CD4-positive, CD25-positive, alpha-beta regulatory T cell (primary cell): ENCODE measurements around the gene ESRRB. TPM values are rescaled to one million over a fixed set of nuclear protein-coding genes. Genes with fewer than 3 reads are reported as not detected.

Experiments used
- ATAC-seq, 2 donors: fragments of 150-1000 bp; cut with Tn5 transposase; one replicate each; pipeline ENCODE4 v1.10.0; 2021; ENCODE audit warnings: low read depth in 2 of 2, moderate number of reproducible peaks in 2 of 2, moderate library complexity in 1 of 2
- DNase-seq, 3 donors: peaks; one replicate each; pipeline versions ENCODE4 v3.0.0 to v3.0.0-alpha.2; 2012 to 2022; ENCODE audit warnings: mixed read lengths in 1 of 3
- H3K27ac ChIP-seq: one replicate; pipeline ENCODE4 v1.7.0; 2013; ENCODE audit warnings: mild to moderate bottlenecking, low read length; ENCODE audit not compliant: insufficient read depth, poor library complexity, severe bottlenecking
- H3K27me3 ChIP-seq: one replicate; pipeline ENCODE4 v1.7.0; 2013; ENCODE audit warnings: low read length; ENCODE audit not compliant: control insufficient read depth, insufficient read depth
- H3K36me3 ChIP-seq: one replicate; pipeline ENCODE4 v1.7.0; 2013; ENCODE audit warnings: mild to moderate bottlenecking, low read length, moderate library complexity; ENCODE audit not compliant: control insufficient read depth, insufficient read depth
- H3K4me1 ChIP-seq: 2 replicates; pipeline ENCODE4 v1.7.0; 2013; ENCODE audit warnings: mild to moderate bottlenecking, low read length; ENCODE audit not compliant: insufficient read depth, control insufficient read depth, poor library complexity, severe bottlenecking
- H3K4me3 ChIP-seq: one replicate; pipeline ENCODE4 v1.7.0; 2013; ENCODE audit warnings: low read depth, mild to moderate bottlenecking, low read length, moderate library complexity
- H3K9me3 ChIP-seq, 2 experiments: 1 replicate in 1 of 2; 2 replicates in 1 of 2; pipeline ENCODE4 v1.7.0; 2013; ENCODE audit warnings: low read length in 2 of 2, mild to moderate bottlenecking in 1 of 2, moderate library complexity in 1 of 2; ENCODE audit not compliant: control insufficient read depth in 2 of 2
- H3K27ac Mint-ChIP-seq, 3 donors: one replicate each; pipeline ENCODE4 v1.8.0; 2020 to 2022; ENCODE audit warnings: mild to moderate bottlenecking in 3 of 3, mixed read lengths in 3 of 3, moderate library complexity in 2 of 3
- H3K27me3 Mint-ChIP-seq: one replicate; pipeline ENCODE4 v1.8.0; 2022; ENCODE audit warnings: mild to moderate bottlenecking, mixed read lengths
- H3K36me3 Mint-ChIP-seq: one replicate; pipeline ENCODE4 v1.8.0; 2020; ENCODE audit warnings: mixed read lengths
- H3K4me1 Mint-ChIP-seq, 4 donors: one replicate each; pipeline ENCODE4 v1.8.0; 2020 to 2022; ENCODE audit warnings: mixed read lengths in 4 of 4, mild to moderate bottlenecking in 1 of 4
- H3K4me3 Mint-ChIP-seq, 4 donors: one replicate each; pipeline ENCODE4 v1.8.0; 2020 to 2022; ENCODE audit warnings: mild to moderate bottlenecking in 4 of 4, mixed read lengths in 4 of 4, moderate library complexity in 3 of 4
- H3K9me3 Mint-ChIP-seq, 7 donors: one replicate each; pipeline ENCODE4 v1.8.0; 2020 to 2022; ENCODE audit warnings: mixed read lengths in 7 of 7, mild to moderate bottlenecking in 3 of 7, moderate library complexity in 2 of 7
- polyA plus RNA-seq, 4 donors: library from polyadenylated mRNA; unstranded; fragments of 300-500 nt; fragmentation: Illumina TruSeq; gene quantifications; one replicate each; pipeline ENCODE4 v1.2.3, GENCODE V29; 2021
- total RNA-seq: library from RNA; stranded (reverse); gene quantifications from one replicate; pipeline ENCODE4 v1.2.3, GENCODE V29; 2022

ESRRB gene
- total and polyA plus RNA-seq, 5 donors from 2014 or later = not detected

DNA sequence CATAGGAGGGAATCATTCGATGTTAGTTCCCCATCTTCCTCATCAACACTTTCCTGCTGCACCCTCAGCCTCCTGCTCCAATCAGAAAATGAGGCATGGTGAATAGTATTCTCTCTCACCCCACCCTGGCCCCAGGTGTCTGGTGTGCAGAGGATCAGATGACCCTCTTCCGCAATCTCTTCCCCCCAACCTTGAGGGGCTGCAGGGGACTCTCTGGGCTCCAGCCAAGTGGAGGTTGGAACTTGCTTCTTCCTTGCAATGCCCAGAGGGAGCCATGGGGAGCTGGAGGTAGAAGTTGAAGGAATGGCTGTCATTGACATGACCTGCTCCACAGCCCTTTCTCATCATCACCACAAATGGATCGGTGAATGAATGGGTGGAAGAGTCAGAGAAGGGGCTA lies 20.2 kb upstream of the ESRRB start:
- Histone ChIP-seq H3K9me3 (no peaks in the 10 kb centered on the region), H3K27me3 (peaks cover 6% of the 10 kb centered on the region), H3K4me1 (peaks cover 4% of the 10 kb centered on the region), H3K27ac (no peak overlapping the region), H3K4me3 (no peak overlapping the region), H3K36me3 (no peaks in the 10 kb centered on the region)
- Mint-ChIP-seq H3K4me3 (no peak overlapping the region), H3K4me1 (peaks cover 0 to 7% (median 5%) of the 10 kb centered on the region in 4 donors), H3K27ac (no peak overlapping the region), H3K27me3 (peaks cover 6% of the 10 kb centered on the region), H3K9me3 (no peaks in the 10 kb centered on the region), H3K36me3 (no peaks in the 10 kb centered on the region)
- ATAC-seq (no peak), DNase-seq (no peak)

DNA sequence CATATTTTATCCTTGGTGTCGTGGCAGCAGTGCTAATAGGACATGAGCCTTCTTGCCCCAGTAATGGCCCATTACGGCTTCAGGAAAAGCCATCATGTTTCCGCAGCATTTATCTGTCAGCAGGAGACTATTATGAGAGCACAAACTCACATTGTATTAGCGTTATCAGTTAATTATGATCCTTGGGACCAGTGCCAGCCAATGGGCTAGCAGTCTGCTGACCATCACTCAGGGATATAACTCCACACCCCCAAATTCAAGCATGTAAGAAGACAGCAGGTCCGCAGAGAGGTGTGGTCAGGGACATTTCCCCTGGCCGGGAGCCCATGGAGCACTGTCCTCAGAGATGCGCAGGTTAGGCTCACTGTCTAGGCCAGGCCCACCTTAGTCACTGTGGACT lies 4.9 kb upstream of the ESRRB start:
- Mint-ChIP-seq H3K27ac (no peak overlapping the region), H3K36me3 (no peaks in the 10 kb centered on the region), H3K4me1 (no peaks in the 10 kb centered on the region), H3K4me3 (no peak overlapping the region), H3K9me3 (peaks cover 0 to 2% (median 0%) of the 10 kb centered on the region in 7 donors), H3K27me3 (peaks cover 47% of the 10 kb centered on the region)
- H3K4me3 ChIP-seq = no peak overlapping the region
- ATAC-seq = no peak
- H3K4me1 ChIP-seq = no peaks in the 10 kb centered on the region
- H3K36me3 ChIP-seq = no peaks in the 10 kb centered on the region
- no peaks in the 10 kb centered on the region for H3K9me3 ChIP-seq
- peaks cover 4% of the 10 kb centered on the region for H3K27me3 ChIP-seq
- DNase-seq = no peak
- no peak overlapping the region for H3K27ac ChIP-seq

DNA sequence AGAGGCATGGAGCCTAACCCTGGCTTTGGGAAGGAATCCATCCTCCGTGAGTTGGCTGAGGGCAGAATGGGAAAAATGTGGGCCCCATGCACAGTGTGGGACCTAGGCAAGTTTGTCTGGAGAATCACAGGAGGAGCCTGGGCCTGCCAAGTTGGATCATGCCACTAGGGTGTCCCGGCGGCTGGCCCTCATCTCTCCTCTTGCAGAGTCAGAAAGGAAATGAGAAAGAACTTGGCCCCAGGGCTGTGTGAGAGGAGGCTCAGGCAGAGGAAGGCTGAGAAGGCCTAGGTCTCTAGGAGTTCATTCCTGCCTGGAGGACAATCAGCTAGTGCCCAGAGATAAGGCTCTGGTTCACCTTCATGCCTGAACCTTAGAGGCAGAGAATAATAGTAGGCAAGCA lies 2.5 kb upstream of the ESRRB start:
- no peak overlapping the region for H3K4me3 Mint-ChIP-seq
- Histone ChIP-seq H3K4me3 (no peak overlapping the region), H3K27ac (no peak overlapping the region), H3K4me1 (no peaks in the 10 kb centered on the region), H3K9me3 (no peaks in the 10 kb centered on the region), H3K36me3 (no peaks in the 10 kb centered on the region), H3K27me3 (peaks cover 12% of the 10 kb centered on the region)
- H3K4me1 Mint-ChIP-seq = peaks cover 0 to 3% (median 0%) of the 10 kb centered on the region in 4 donors
- peaks cover 61% of the 10 kb centered on the region for H3K27me3 Mint-ChIP-seq
- no peak for ATAC-seq
- H3K36me3 Mint-ChIP-seq = no peaks in the 10 kb centered on the region
- DNase-seq = no peak
- peaks cover 0 to 5% (median 0%) of the 10 kb centered on the region in 7 donors for H3K9me3 Mint-ChIP-seq
- no peak overlapping the region for H3K27ac Mint-ChIP-seq

DNA sequence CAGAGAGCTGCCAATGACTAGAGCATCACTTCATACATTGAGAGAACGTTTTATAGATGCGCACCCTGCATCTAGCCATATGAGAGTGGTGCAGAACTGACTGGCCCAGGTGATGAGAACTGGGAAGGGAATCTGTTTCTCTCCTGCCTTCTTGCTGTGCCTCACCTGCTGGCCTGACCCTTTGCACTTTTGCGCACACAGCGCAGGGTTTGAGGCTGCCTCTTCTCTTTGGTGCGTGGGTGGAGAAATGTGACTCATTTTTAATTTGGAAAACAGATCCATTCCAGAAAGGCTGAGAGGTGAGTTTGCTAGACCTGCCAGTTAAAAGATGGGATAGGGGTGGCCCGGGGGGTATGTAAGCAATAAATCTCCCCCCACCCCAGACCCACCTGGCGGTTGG lies 453 bp upstream of the ESRRB start:
- ATAC-seq = no peak
- Histone ChIP-seq H3K27me3 (peaks cover 17% of the 10 kb centered on the region), H3K9me3 (no peaks in the 10 kb centered on the region), H3K4me3 (no peak overlapping the region), H3K36me3 (no peaks in the 10 kb centered on the region), H3K27ac (no peak overlapping the region), H3K4me1 (no peaks in the 10 kb centered on the region)
- Mint-ChIP-seq H3K9me3 (peaks cover 0 to 4% (median 0%) of the 10 kb centered on the region in 7 donors), H3K4me1 (peaks cover 0 to 3% (median 0%) of the 10 kb centered on the region in 4 donors), H3K27ac (no peak overlapping the region), H3K4me3 (no peak overlapping the region), H3K36me3 (no peaks in the 10 kb centered on the region), H3K27me3 (peaks cover 76% of the 10 kb centered on the region)
- no peak for DNase-seq

DNA sequence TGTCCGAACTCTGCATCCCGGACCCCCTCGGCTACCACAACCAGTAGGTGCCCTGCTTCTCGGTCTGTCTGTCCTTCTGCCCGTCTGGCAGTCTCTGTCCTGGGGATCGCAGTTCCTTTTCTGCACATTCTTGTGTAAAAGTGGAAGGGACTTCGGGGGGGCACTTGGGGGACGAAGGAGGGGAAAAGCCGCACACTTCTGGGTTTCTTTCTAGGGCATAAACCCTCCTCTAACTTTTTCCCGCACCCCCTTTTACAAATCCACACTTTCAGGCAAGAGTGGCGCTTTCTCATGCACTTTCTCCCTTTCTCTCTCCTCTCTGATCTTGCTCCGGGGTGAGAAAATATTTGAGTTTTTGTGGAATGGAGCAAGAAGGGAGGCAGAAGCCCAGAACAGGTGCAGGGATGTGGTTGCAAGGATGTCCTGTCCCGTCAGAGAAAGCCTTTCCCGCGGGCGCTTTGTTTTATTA lies 506 bp downstream of the ESRRB start:
- no peaks in the 10 kb centered on the region for H3K36me3 ChIP-seq
- no peak overlapping the region for H3K27ac ChIP-seq
- Mint-ChIP-seq H3K27me3 (peaks cover 76% of the 10 kb centered on the region), H3K36me3 (no peaks in the 10 kb centered on the region), H3K4me1 (peaks cover 0 to 3% (median 0%) of the 10 kb centered on the region in 4 donors), H3K9me3 (peaks cover 0 to 3% (median 0%) of the 10 kb centered on the region in 7 donors), H3K27ac (no peak overlapping the region), H3K4me3 (no peak overlapping the region)
- H3K4me1 ChIP-seq = no peaks in the 10 kb centered on the region
- no peak overlapping the region for H3K4me3 ChIP-seq
- ATAC-seq (no peak), DNase-seq (no peak)
- H3K27me3 ChIP-seq = peaks cover 17% of the 10 kb centered on the region
- no peaks in the 10 kb centered on the region for H3K9me3 ChIP-seq

DNA sequence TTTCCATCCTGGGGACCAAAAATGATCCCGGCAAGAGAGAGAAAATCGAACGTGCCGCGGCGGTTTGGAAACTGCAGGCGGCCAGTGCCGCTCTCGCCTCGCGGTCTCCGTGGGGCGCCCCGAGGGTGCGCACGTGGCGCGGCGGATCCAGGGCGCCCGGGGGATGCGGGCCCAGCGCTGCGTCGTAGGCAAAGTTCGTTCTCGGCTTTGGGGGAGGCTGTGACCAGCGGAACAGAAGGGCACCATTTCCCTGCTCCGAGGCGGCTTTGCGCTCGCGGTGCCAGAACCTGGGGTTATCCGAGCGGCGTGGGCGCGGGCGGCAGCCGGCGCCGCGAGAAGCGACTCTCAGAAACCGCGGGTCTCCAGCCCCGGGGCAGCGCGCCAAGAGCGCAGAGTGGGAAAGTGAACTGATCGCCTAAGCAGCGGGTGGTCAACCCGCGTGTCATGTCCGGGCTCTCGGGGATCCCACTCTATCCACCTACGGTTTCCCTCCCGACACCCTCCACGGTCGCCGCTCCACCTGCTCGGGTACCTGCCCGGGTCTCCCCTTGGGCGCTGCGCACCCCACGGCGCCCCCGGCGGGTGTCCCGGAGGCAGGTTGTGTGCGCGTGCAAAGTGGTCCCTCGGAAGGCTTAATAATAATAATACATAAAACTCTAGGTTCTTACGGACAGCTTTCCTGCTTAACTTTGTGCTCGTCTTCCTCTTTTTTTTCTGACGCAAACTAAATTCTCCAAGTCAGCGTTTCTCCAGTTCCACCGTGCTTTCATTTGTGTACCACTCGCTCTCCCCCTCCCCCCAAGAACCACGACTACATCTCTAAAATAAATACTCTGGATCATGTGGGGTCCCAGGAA lies 1.2 kb downstream of the ESRRB start:
- peaks cover 17% of the 10 kb centered on the region for H3K27me3 ChIP-seq
- peaks cover 0 to 3% (median 0%) of the 10 kb centered on the region in 4 donors for H3K4me1 Mint-ChIP-seq
- no peak overlapping the region for H3K27ac ChIP-seq
- peaks cover 0 to 3% (median 0%) of the 10 kb centered on the region in 7 donors for H3K9me3 Mint-ChIP-seq
- DNase-seq = no peak
- no peaks in the 10 kb centered on the region for H3K4me1 ChIP-seq
- no peaks in the 10 kb centered on the region for H3K9me3 ChIP-seq
- no peak overlapping the region for H3K4me3 ChIP-seq
- H3K27me3 Mint-ChIP-seq = peaks cover 74% of the 10 kb centered on the region
- H3K4me3 Mint-ChIP-seq = peak overlapping the region in 1 of 4 donors; percentile 68
- H3K27ac Mint-ChIP-seq = no peak overlapping the region
- ATAC-seq = no peak
- no peaks in the 10 kb centered on the region for H3K36me3 ChIP-seq
- H3K36me3 Mint-ChIP-seq = no peaks in the 10 kb centered on the region

DNA sequence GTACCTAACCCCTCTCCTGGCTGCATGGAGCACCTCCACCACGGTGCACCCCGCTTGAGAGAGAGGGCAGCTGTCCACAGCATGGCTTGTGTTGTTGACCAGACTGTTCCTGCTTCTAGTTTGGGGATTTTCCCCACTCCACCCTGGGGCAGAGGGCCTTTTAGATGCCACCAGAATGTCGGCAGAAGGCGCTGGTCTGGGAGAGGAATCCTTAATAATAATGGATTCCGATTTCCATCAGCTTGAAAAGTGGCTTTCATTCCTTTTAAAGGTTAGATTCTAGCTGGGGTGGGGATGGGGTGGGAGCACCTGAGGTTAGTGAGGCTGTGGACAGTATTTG lies 1.8 kb downstream of the ESRRB start:
- Mint-ChIP-seq H3K27me3 (peaks cover 73% of the 10 kb centered on the region), H3K4me3 (peak overlapping the region in 1 of 4 donors; percentile 68), H3K27ac (no peak overlapping the region), H3K9me3 (peaks cover 0 to 3% (median 0%) of the 10 kb centered on the region in 7 donors), H3K36me3 (no peaks in the 10 kb centered on the region), H3K4me1 (peaks cover 0 to 3% (median 0%) of the 10 kb centered on the region in 4 donors)
- Histone ChIP-seq H3K4me1 (no peaks in the 10 kb centered on the region), H3K9me3 (no peaks in the 10 kb centered on the region), H3K27ac (no peak overlapping the region), H3K36me3 (no peaks in the 10 kb centered on the region), H3K4me3 (no peak overlapping the region), H3K27me3 (peaks cover 17% of the 10 kb centered on the region)
- ATAC-seq = no peak
- DNase-seq = no peak

DNA sequence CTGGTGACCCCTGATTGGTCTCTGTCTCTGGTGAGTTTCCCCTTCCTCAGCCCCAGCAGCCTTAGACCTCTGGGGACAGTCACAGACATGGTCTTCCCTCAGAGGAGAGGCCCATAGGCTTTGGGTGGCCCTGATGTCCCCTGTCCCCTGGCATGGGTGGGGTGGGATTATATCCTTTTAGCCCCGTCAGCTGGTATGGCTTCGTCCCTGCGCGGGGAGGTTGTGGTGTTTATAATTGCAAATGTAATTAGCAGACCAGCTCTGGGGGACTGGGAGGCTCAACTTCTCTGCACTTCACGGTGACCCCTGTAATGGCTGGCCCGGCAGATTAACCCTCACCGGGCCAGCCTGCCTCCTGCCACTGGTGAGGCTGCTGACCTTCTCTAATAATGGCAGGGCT lies 5.1 kb downstream of the ESRRB start:
- no peaks in the 10 kb centered on the region for H3K36me3 Mint-ChIP-seq
- ATAC-seq (no peak), DNase-seq (no peak)
- peaks cover 0 to 3% (median 0%) of the 10 kb centered on the region in 7 donors for H3K9me3 Mint-ChIP-seq
- H3K36me3 ChIP-seq = no peaks in the 10 kb centered on the region
- H3K4me1 Mint-ChIP-seq = peaks cover 0 to 3% (median 0%) of the 10 kb centered on the region in 4 donors
- H3K27me3 ChIP-seq = peaks cover 16% of the 10 kb centered on the region
- H3K27ac ChIP-seq = no peak overlapping the region
- no peaks in the 10 kb centered on the region for H3K4me1 ChIP-seq
- H3K9me3 ChIP-seq = no peaks in the 10 kb centered on the region
- no peak overlapping the region for H3K4me3 ChIP-seq
- H3K27me3 Mint-ChIP-seq = peaks cover 82% of the 10 kb centered on the region
- H3K4me3 Mint-ChIP-seq = no peak overlapping the region
- H3K27ac Mint-ChIP-seq = no peak overlapping the region
